ENCODE data around the gene PTPRT.

DNA sequence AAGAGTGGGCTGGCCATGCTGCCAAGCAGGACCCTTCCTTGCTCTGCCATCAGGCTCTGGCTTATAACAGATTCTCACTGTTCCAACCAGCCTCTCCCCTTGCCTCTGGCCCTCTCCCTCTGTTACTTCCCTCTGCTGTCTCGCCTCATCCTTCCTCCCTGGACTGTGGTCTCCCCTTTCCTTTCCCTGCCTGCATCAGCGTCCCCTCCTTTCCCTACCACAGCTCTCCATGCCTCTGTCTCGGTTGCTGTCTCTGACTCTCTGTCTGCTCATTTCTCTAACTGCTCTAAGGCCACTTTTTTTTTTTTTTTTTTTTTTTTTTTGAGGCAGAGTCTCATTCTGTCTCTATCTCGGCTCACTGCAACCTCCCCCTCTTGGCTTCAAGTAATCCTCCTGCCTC, 173.4 kb downstream of the PTPRT start:
- TF ChIP-seq, protein P1, sequence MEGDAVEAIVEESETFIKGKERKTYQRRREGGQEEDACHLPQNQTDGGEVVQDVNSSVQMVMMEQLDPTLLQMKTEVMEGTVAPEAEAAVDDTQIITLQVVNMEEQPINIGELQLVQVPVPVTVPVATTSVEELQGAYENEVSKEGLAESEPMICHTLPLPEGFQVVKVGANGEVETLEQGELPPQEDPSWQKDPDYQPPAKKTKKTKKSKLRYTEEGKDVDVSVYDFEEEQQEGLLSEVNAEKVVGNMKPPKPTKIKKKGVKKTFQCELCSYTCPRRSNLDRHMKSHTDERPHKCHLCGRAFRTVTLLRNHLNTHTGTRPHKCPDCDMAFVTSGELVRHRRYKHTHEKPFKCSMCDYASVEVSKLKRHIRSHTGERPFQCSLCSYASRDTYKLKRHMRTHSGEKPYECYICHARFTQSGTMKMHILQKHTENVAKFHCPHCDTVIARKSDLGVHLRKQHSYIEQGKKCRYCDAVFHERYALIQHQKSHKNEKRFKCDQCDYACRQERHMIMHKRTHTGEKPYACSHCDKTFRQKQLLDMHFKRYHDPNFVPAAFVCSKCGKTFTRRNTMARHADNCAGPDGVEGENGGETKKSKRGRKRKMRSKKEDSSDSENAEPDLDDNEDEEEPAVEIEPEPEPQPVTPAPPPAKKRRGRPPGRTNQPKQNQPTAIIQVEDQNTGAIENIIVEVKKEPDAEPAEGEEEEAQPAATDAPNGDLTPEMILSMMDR (IDR thresholded peaks at IDR 0.05), result no peak
- TF ChIP-seq ZFX (IDR thresholded peaks at IDR 0.05; ENCODE audit: borderline replicate concordance), result no peak

All from 22Rv1 (cell line).